Stimulated activated naive B cell treated with anti-CD40 and anti-IgM and Interleukin-4, amounts not matched to agents 10 μg/mL and 1 μg/mL and 100 μg/mL, for 72 hours (primary cell): ENCODE measurements around the gene BCLAF1.

Experiments used
- ATAC-seq, 2 donors: fragments of 150-1000 bp; cut with Tn5 transposase; replicated peaks; 2 replicates each; pipeline ENCODE4 v1.10.0; 2021; ENCODE audit warnings: moderate library complexity in 1 of 2
- DNase-seq: peaks from one replicate; pipeline ENCODE4 v3.0.0; 2021
- H3K27ac Mint-ChIP-seq: one replicate; pipeline ENCODE4 v1.8.0; 2022; ENCODE audit warnings: mild to moderate bottlenecking, mixed read lengths
- H3K27me3 Mint-ChIP-seq, 2 donors: one replicate each; pipeline ENCODE4 v1.8.0; 2022; ENCODE audit warnings: mixed read lengths in 2 of 2
- H3K36me3 Mint-ChIP-seq, 2 donors: one replicate each; pipeline ENCODE4 v1.8.0; 2022; ENCODE audit warnings: mixed read lengths in 2 of 2, mild to moderate bottlenecking in 1 of 2
- H3K4me1 Mint-ChIP-seq, 2 donors: one replicate each; pipeline ENCODE4 v1.8.0; 2022; ENCODE audit warnings: mixed read lengths in 2 of 2, mild to moderate bottlenecking in 1 of 2
- H3K4me3 Mint-ChIP-seq, 2 donors: one replicate each; pipeline ENCODE4 v1.8.0; 2022; ENCODE audit warnings: mild to moderate bottlenecking in 2 of 2, mixed read lengths in 2 of 2, moderate library complexity in 1 of 2
- H3K9me3 Mint-ChIP-seq, 2 donors: one replicate each; pipeline ENCODE4 v1.8.0; 2022; ENCODE audit warnings: mixed read lengths in 2 of 2, mild to moderate bottlenecking in 1 of 2

The BCLAF1 gene

GRCh38 chr6:136290410-136291010, 864 bp upstream of the BCLAF1 start:
- Mint-ChIP-seq H3K4me1 (peaks cover 15 to 25% of the 10 kb centered on the region in 2 donors), H3K36me3 (peaks cover 20 to 26% of the 10 kb centered on the region in 2 donors)
- peak; percentile 51 to 52 for ATAC-seq

GRCh38 chr6:136289327-136289578, 393 bp downstream of the BCLAF1 start:
- ATAC-seq, result peak; percentile 61 to 73
- peaks cover 27 to 38% of the 10 kb centered on the region in 2 donors for H3K4me1 Mint-ChIP-seq
- DNase-seq, result peak; percentile 91
- peak overlapping the region; percentile 96 to 99 for H3K4me3 Mint-ChIP-seq
- H3K27me3 Mint-ChIP-seq, result no peaks in the 10 kb centered on the region
- H3K36me3 Mint-ChIP-seq, result peaks cover 25 to 37% of the 10 kb centered on the region in 2 donors
- H3K9me3 Mint-ChIP-seq, result no peaks in the 10 kb centered on the region
- H3K27ac Mint-ChIP-seq, result peak overlapping the region; percentile 100

More at GRCh38 chr6:136290410-136291010, 864 bp upstream of the BCLAF1 start:
- Mint-ChIP-seq H3K9me3 (no peaks in the 10 kb centered on the region), H3K27me3 (no peaks in the 10 kb centered on the region), H3K4me3 (peak overlapping the region; percentile 96 to 99), H3K27ac (peak overlapping the region; percentile 100)
- peak; percentile 72 for DNase-seq

- ATAC-seq, result peak; percentile 38 to 39
- no peaks in the 10 kb centered on the region for H3K9me3 Mint-ChIP-seq
- peaks cover 27 to 43% of the 10 kb centered on the region in 2 donors for H3K4me1 Mint-ChIP-seq
- peak overlapping the region; percentile 100 for H3K27ac Mint-ChIP-seq
- H3K27me3 Mint-ChIP-seq, result no peaks in the 10 kb centered on the region
- DNase-seq, result peak; percentile 55
- peaks cover 25 to 37% of the 10 kb centered on the region in 2 donors for H3K36me3 Mint-ChIP-seq
- peak overlapping the region; percentile 96 to 99 for H3K4me3 Mint-ChIP-seq
These were observed 900 bp downstream of the BCLAF1 start for GRCh38 chr6:136288566-136289326.

GRCh38 chr6:136284909-136285308, 4.7 kb downstream of the BCLAF1 start:
- DNase-seq (no peak), ATAC-seq (no peak)
- H3K36me3 Mint-ChIP-seq, result peaks cover 29 to 52% of the 10 kb centered on the region in 2 donors
- peak overlapping the region; percentile 32 for H3K27ac Mint-ChIP-seq
- H3K4me1 Mint-ChIP-seq, result peaks cover 32 to 69% of the 10 kb centered on the region in 2 donors
- peak overlapping the region; percentile 10 to 25 for H3K4me3 Mint-ChIP-seq
- no peaks in the 10 kb centered on the region for H3K9me3 Mint-ChIP-seq
- no peaks in the 10 kb centered on the region for H3K27me3 Mint-ChIP-seq

- H3K4me3 Mint-ChIP-seq, result no peak overlapping the region
- no peaks in the 10 kb centered on the region for H3K9me3 Mint-ChIP-seq
- no peaks in the 10 kb centered on the region for H3K27me3 Mint-ChIP-seq
- ATAC-seq (no peak), DNase-seq (no peak)
- peaks cover 17 to 40% of the 10 kb centered on the region in 2 donors for H3K36me3 Mint-ChIP-seq
- no peak overlapping the region for H3K27ac Mint-ChIP-seq
- peaks cover 29 to 59% of the 10 kb centered on the region in 2 donors for H3K4me1 Mint-ChIP-seq
These were observed 6.7 kb downstream of the BCLAF1 start for GRCh38 chr6:136282906-136283305.

- Mint-ChIP-seq H3K9me3 (no peaks in the 10 kb centered on the region), H3K27ac (no peak overlapping the region)
These were observed 9.5 kb downstream of the BCLAF1 start for GRCh38 chr6:136280032-136280609.

GRCh38 chr6:136274062-136274461, 15.6 kb downstream of the BCLAF1 start:
- DNase-seq, result no peak
- no peaks in the 10 kb centered on the region for H3K27me3 Mint-ChIP-seq
- peaks cover 32 to 44% of the 10 kb centered on the region in 2 donors for H3K36me3 Mint-ChIP-seq
- H3K27ac Mint-ChIP-seq, result no peak overlapping the region
- ATAC-seq, result no peak
- peaks cover 4 to 5% of the 10 kb centered on the region in 2 donors for H3K4me1 Mint-ChIP-seq
- H3K4me3 Mint-ChIP-seq, result no peak overlapping the region
- no peaks in the 10 kb centered on the region for H3K9me3 Mint-ChIP-seq

More at GRCh38 chr6:136280032-136280609, 9.5 kb downstream of the BCLAF1 start:
- ATAC-seq (no peak), DNase-seq (no peak)
- Mint-ChIP-seq H3K36me3 (peaks cover 16 to 29% of the 10 kb centered on the region in 2 donors), H3K4me1 (peaks cover 19 to 41% of the 10 kb centered on the region in 2 donors), H3K27me3 (no peaks in the 10 kb centered on the region), H3K4me3 (no peak overlapping the region)

GRCh38 chr6:136265101-136265500, 24.5 kb downstream of the BCLAF1 start:
- H3K4me3 Mint-ChIP-seq, result no peak overlapping the region
- no peaks in the 10 kb centered on the region for H3K9me3 Mint-ChIP-seq
- ATAC-seq (no peak), DNase-seq (no peak)
- no peak overlapping the region for H3K27ac Mint-ChIP-seq
- peaks cover 8 to 24% of the 10 kb centered on the region in 2 donors for H3K4me1 Mint-ChIP-seq
- no peaks in the 10 kb centered on the region for H3K27me3 Mint-ChIP-seq
- H3K36me3 Mint-ChIP-seq, result peaks cover 37 to 46% of the 10 kb centered on the region in 2 donors

- H3K27ac Mint-ChIP-seq, result no peak overlapping the region
- no peaks in the 10 kb centered on the region for H3K27me3 Mint-ChIP-seq
- H3K4me1 Mint-ChIP-seq, result peaks cover 6 to 16% of the 10 kb centered on the region in 2 donors
- peaks cover 30 to 37% of the 10 kb centered on the region in 2 donors for H3K36me3 Mint-ChIP-seq
- DNase-seq (no peak), ATAC-seq (no peak)
- H3K9me3 Mint-ChIP-seq, result no peaks in the 10 kb centered on the region
- no peak overlapping the region for H3K4me3 Mint-ChIP-seq
These were observed 26.7 kb downstream of the BCLAF1 start for GRCh38 chr6:136262940-136263339.

GRCh38 chr6:136254851-136255466, 34.7 kb downstream of the BCLAF1 start:
- Mint-ChIP-seq H3K9me3 (no peaks in the 10 kb centered on the region), H3K27ac (no peak overlapping the region), H3K4me3 (no peak overlapping the region), H3K4me1 (peaks cover 18 to 25% of the 10 kb centered on the region in 2 donors), H3K36me3 (peaks cover 2 to 5% of the 10 kb centered on the region in 2 donors), H3K27me3 (no peaks in the 10 kb centered on the region)
- ATAC-seq (no peak), DNase-seq (no peak)

- no peak for ATAC-seq
- Mint-ChIP-seq H3K9me3 (peaks cover 0 to 1% of the 10 kb centered on the region in 2 donors), H3K36me3 (peaks cover 8 to 15% of the 10 kb centered on the region in 2 donors), H3K4me3 (no peak overlapping the region), H3K4me1 (peaks cover 24 to 36% of the 10 kb centered on the region in 2 donors), H3K27me3 (no peaks in the 10 kb centered on the region), H3K27ac (no peak overlapping the region)
- no peak for DNase-seq
These were observed 35.9 kb downstream of the BCLAF1 start for GRCh38 chr6:136253734-136254133.

GRCh38 chr6:136252441-136252840, 37.2 kb downstream of the BCLAF1 start:
- no peak overlapping the region for H3K4me3 Mint-ChIP-seq
- H3K27me3 Mint-ChIP-seq, result no peaks in the 10 kb centered on the region
- ATAC-seq (no peak), DNase-seq (no peak)
- H3K36me3 Mint-ChIP-seq, result peaks cover 11 to 25% of the 10 kb centered on the region in 2 donors
- H3K27ac Mint-ChIP-seq, result peak overlapping the region; percentile 73
- H3K9me3 Mint-ChIP-seq, result peaks cover 0 to 2% of the 10 kb centered on the region in 2 donors
- H3K4me1 Mint-ChIP-seq, result peaks cover 24 to 38% of the 10 kb centered on the region in 2 donors

- DNase-seq (no peak), ATAC-seq (no peak)
- Mint-ChIP-seq H3K4me3 (peak overlapping the region; percentile 93 to 94), H3K4me1 (peaks cover 24 to 38% of the 10 kb centered on the region in 2 donors), H3K36me3 (peaks cover 13 to 32% of the 10 kb centered on the region in 2 donors), H3K27me3 (no peaks in the 10 kb centered on the region), H3K27ac (peak overlapping the region; percentile 49), H3K9me3 (peaks cover 0 to 2% of the 10 kb centered on the region in 2 donors)
These were observed 38.3 kb downstream of the BCLAF1 start for GRCh38 chr6:136251394-136251793.

- no peaks in the 10 kb centered on the region for H3K27me3 Mint-ChIP-seq
- H3K27ac Mint-ChIP-seq, result peak overlapping the region; percentile 97
- H3K36me3 Mint-ChIP-seq, result peaks cover 13 to 32% of the 10 kb centered on the region in 2 donors
- peaks cover 24 to 38% of the 10 kb centered on the region in 2 donors for H3K4me1 Mint-ChIP-seq
- no peak for DNase-seq
- ATAC-seq, result peak; percentile 10
- peaks cover 0 to 2% of the 10 kb centered on the region in 2 donors for H3K9me3 Mint-ChIP-seq
- H3K4me3 Mint-ChIP-seq, result peak overlapping the region; percentile 93 to 94
These were observed 39.0 kb downstream of the BCLAF1 start for GRCh38 chr6:136250686-136251008.
